SIG-M5 treated with dmso at 0.1 percent for 504 hours (cell line): ENCODE measurements around the gene GALNT2.

Experiments
- DNase-seq: peaks from one replicate; lab custom pipeline; 2025; ENCODE audit not compliant: unreplicated experiment; lab: John Stamatoyannopoulos, UW

Gene GALNT2

GRCh38 chr1:230109066-230109465, 42.0 kb downstream of the GALNT2 start:
- DNase-seq: no peak

GRCh38 chr1:230109895-230110667, 43.0 kb downstream of the GALNT2 start:
- no peak for DNase-seq

GRCh38 chr1:230110971-230111370, 43.9 kb downstream of the GALNT2 start:
- no peak for DNase-seq

- DNase-seq: peak; percentile 29
Measured at GRCh38 chr1:230112131-230112701, 45.2 kb downstream of the GALNT2 start.

- no peak for DNase-seq
Measured at GRCh38 chr1:230112782-230113181, 45.7 kb downstream of the GALNT2 start.

GRCh38 chr1:230113235-230113592, 46.2 kb downstream of the GALNT2 start:
- DNase-seq: no peak

- DNase-seq: no peak
Measured at GRCh38 chr1:230113593-230114236, 46.7 kb downstream of the GALNT2 start.

GRCh38 chr1:230114237-230114651, 47.2 kb downstream of the GALNT2 start:
- DNase-seq: no peak

- no peak for DNase-seq
Measured at GRCh38 chr1:230117694-230118093, 50.7 kb downstream of the GALNT2 start.

- DNase-seq: no peak
Measured at GRCh38 chr1:230119340-230119739, 52.3 kb downstream of the GALNT2 start.

GRCh38 chr1:230120289-230120920, 53.4 kb downstream of the GALNT2 start:
- no peak for DNase-seq

GRCh38 chr1:230120921-230121381, 53.9 kb downstream of the GALNT2 start:
- peak; percentile 24 for DNase-seq

- DNase-seq: no peak
Measured at GRCh38 chr1:230121950-230122349, 54.9 kb downstream of the GALNT2 start.

GRCh38 chr1:230122366-230123279, 55.6 kb downstream of the GALNT2 start:
- no peak for DNase-seq

- DNase-seq: no peak
Measured at GRCh38 chr1:230123280-230124185, 56.5 kb downstream of the GALNT2 start.

- no peak for DNase-seq
Measured at GRCh38 chr1:230124186-230125128, 57.4 kb downstream of the GALNT2 start.

- DNase-seq: no peak
Measured at GRCh38 chr1:230125141-230125540, 58.1 kb downstream of the GALNT2 start.
